A549 (cell line): ENCODE results near the gene FNIP1. TPM values are rescaled to one million over a fixed set of nuclear protein-coding genes. Genes with fewer than 3 reads are reported as not detected.
"Not testable (repeated sequence)": the region's sequence is repeated elsewhere in the genome, so short reads cannot be mapped to it uniquely, and the experiment has no call there.

Experiments used
- ATAC-seq, 2 experiments: fragments of 200-7000 bp in 1 of 2; fragments of >200 bp in 1 of 2; cut with Nextera tagmentation in 1 of 2; cut with Tn5 transposase in 1 of 2; 3 replicates each; pipeline versions ENCODE4 v1.8.0 to v1.9.1; 2018 to 2020; ENCODE audit warnings: mild to moderate bottlenecking in 1 of 2, moderate library complexity in 1 of 2
- CTCF ChIA-PET: fragments of 300-600 bp; sonication (Branson Sonifier 250); formaldehyde crosslinking; extraction: SDS; loops from one replicate; lab custom pipeline; 2021; ENCODE audit warnings: antibody characterized with exemption, inconsistent platforms; lab: Yijun Ruan, JAX
- POLR2A ChIA-PET: fragments of 350-600 bp; formaldehyde crosslinking; extraction: SDS; loops from one replicate; lab custom pipeline; 2021; ENCODE audit warnings: antibody characterized with exemption, inconsistent platforms; lab: Yijun Ruan, JAX
- DNase-seq, 2 experiments: peaks; one replicate each; pipeline versions ENCODE4 v3.0.0 to v3.0.0-alpha.2; 2011 to 2016; ENCODE audit warnings: low read depth in 1 of 2, low spot score in 1 of 2
- FAIRE-seq: peaks from 2 replicates; lab custom pipeline; 2011; peaks lifted over from hg19 to GRCh38; lab: Jason Lieb, UNC
- H3K27ac ChIP-seq, 2 experiments: fragments of >200 bp; sonication (Bioruptor Twin); formaldehyde crosslinking; 3 replicates each; pipeline ENCODE4 v1.5.1; 2016 to 2017
- H3K4me1 ChIP-seq: fragments of >200 bp; sonication (Bioruptor Twin); formaldehyde crosslinking; 3 replicates; pipeline ENCODE4 v1.6.1; 2016
- H3K4me2 ChIP-seq: fragments of >200 bp; sonication (Bioruptor Twin); formaldehyde crosslinking; 3 replicates; pipeline ENCODE4 v1.6.1; 2016
- H3K4me3 ChIP-seq: fragments of >200 bp; sonication (Bioruptor Twin); formaldehyde crosslinking; 3 replicates; pipeline ENCODE4 v1.5.1; 2016
- H3K9me3 ChIP-seq: fragments of >200 bp; sonication (Bioruptor Twin); formaldehyde crosslinking; 3 replicates; pipeline ENCODE4 v1.6.1; 2016
- BCL3 ChIP-seq: fragments of >200 bp; sonication (Bioruptor Twin); formaldehyde crosslinking; IDR thresholded peaks from 3 replicates; pipeline ENCODE4 v1.6.1; 2016
- CBX8 ChIP-seq: fragments of 200-600 bp; sonication (generic); IDR thresholded peaks from 2 replicates; pipeline ENCODE4 v1.6.1; 2016
- CEBPB ChIP-seq, 2 experiments: fragments of >200 bp in 1 of 2; sonication (Bioruptor Twin) in 1 of 2; formaldehyde crosslinking in 1 of 2; IDR thresholded peaks; 2 replicates each; pipeline ENCODE4 v1.6.1; 2012 to 2016
- CHD4 ChIP-seq: fragments of 200-600 bp; sonication (generic); IDR thresholded peaks from 2 replicates; pipeline ENCODE4 v1.6.1; 2016; ENCODE audit warnings: antibody characterized with exemption, mild to moderate bottlenecking, borderline replicate concordance
- CTCF ChIP-seq: fragments of >200 bp; sonication (Bioruptor Twin); formaldehyde crosslinking; IDR thresholded peaks from 3 replicates; pipeline ENCODE4 v1.5.1; 2016
- E2F6 ChIP-seq: IDR thresholded peaks from 2 replicates; pipeline ENCODE4 v1.6.1; 2012; ENCODE audit warnings: low read depth, borderline replicate concordance
- EHF ChIP-seq: fragments of 250-450 bp; sonication (Bioruptor Pico); IDR thresholded peaks from 2 replicates; pipeline ENCODE4 v1.5.0; 2020; ENCODE audit warnings: mild to moderate bottlenecking
- EP300 ChIP-seq, 2 experiments: fragments of >200 bp; sonication (Bioruptor Twin); formaldehyde crosslinking; IDR thresholded peaks; 2 replicates in 1 of 2; 3 replicates in 1 of 2; pipeline ENCODE4 v1.6.1; 2016 to 2017
- FOSB ChIP-seq: fragments of 250-450 bp; sonication (Bioruptor Pico); IDR thresholded peaks from 2 replicates; pipeline ENCODE4 v1.5.0; 2020; ENCODE audit warnings: mild to moderate bottlenecking, moderate library complexity
- GATA3 ChIP-seq: IDR thresholded peaks from 2 replicates; pipeline ENCODE4 v1.6.1; 2012; ENCODE audit warnings: borderline replicate concordance
- HDAC2 ChIP-seq: fragments of 200-600 bp; sonication (generic); IDR thresholded peaks from 2 replicates; pipeline ENCODE4 v1.6.1; 2016
- HEYL ChIP-seq: fragments of 250-450 bp; sonication (Bioruptor Pico); IDR thresholded peaks from 2 replicates; pipeline ENCODE4 v1.8.0; 2021; ENCODE audit warnings: mild to moderate bottlenecking, moderate library complexity
- HMGXB4 ChIP-seq: fragments of 250-450 bp; sonication (Bioruptor Pico); IDR thresholded peaks from 2 replicates; pipeline ENCODE4 v1.5.0; 2021; ENCODE audit warnings: mild to moderate bottlenecking, moderate library complexity, borderline replicate concordance
- HOXA7 ChIP-seq: fragments of 250-450 bp; sonication (Bioruptor Pico); IDR thresholded peaks from 2 replicates; pipeline ENCODE4 v1.5.0; 2020; ENCODE audit warnings: mild to moderate bottlenecking, moderate library complexity
- HOXB13 ChIP-seq: fragments of 250-450 bp; sonication (Bioruptor Pico); IDR thresholded peaks from 2 replicates; pipeline ENCODE4 v1.5.0; 2020; ENCODE audit warnings: low read depth, mild to moderate bottlenecking, moderate library complexity
- KDM5A ChIP-seq: fragments of 200-600 bp; sonication (generic); IDR thresholded peaks from 2 replicates; pipeline ENCODE4 v1.6.1; 2016; ENCODE audit warnings: antibody characterized with exemption, mild to moderate bottlenecking
- MAFK ChIP-seq: fragments of 450-650 bp; IDR thresholded peaks from 2 replicates; pipeline ENCODE4 v1.6.1; 2014; ENCODE audit not compliant: partially characterized antibody
- MAZ ChIP-seq: fragments of 150-350 bp; IDR thresholded peaks from 2 replicates; pipeline ENCODE4 v1.6.1; 2014; ENCODE audit warnings: antibody characterized with exemption, low read depth, low read length, borderline replicate concordance
- MYC ChIP-seq: IDR thresholded peaks from 2 replicates; pipeline ENCODE4 v1.6.1; 2012; ENCODE audit warnings: mild to moderate bottlenecking, inconsistent platforms, low read length, improper control_type of control experiment, borderline replicate concordance
- NFE2L2 ChIP-seq: fragments of 150-350 bp; conservative IDR thresholded peaks from 2 replicates; pipeline ENCODE4 v1.6.1; 2014; ENCODE audit warnings: low read length
- PHF8 ChIP-seq: fragments of 200-600 bp; sonication (generic); IDR thresholded peaks from 2 replicates; pipeline ENCODE4 v1.6.1; 2016; ENCODE audit warnings: low read depth, mild to moderate bottlenecking, antibody characterized with exemption, moderate library complexity, borderline replicate concordance
- POLR2A ChIP-seq: IDR thresholded peaks from 2 replicates; pipeline ENCODE4 v1.6.1; 2012; ENCODE audit warnings: mild to moderate bottlenecking, low read length
- POLR2AphosphoS2 ChIP-seq: conservative IDR thresholded peaks from 2 replicates; pipeline ENCODE4 v1.6.1; 2012; ENCODE audit warnings: low read length, improper control_type of control experiment, inconsistent platforms
- RFX5 ChIP-seq: fragments of 450-650 bp; IDR thresholded peaks from 2 replicates; pipeline ENCODE4 v1.7.1; 2014; ENCODE audit warnings: antibody characterized with exemption, mild to moderate bottlenecking, moderate library complexity
- SREBF2 ChIP-seq: fragments of 450-650 bp; IDR thresholded peaks from 2 replicates; pipeline ENCODE4 v1.6.1; 2014; ENCODE audit warnings: mild to moderate bottlenecking, moderate library complexity
- TFCP2L1 ChIP-seq: fragments of 250-450 bp; sonication (Bioruptor Pico); IDR thresholded peaks from 2 replicates; pipeline ENCODE4 v1.5.0; 2021; ENCODE audit warnings: mild to moderate bottlenecking
- TP53 ChIP-seq: fragments of 250-450 bp; sonication (Bioruptor Pico); IDR thresholded peaks from 2 replicates; pipeline ENCODE4 v1.5.0; 2021; ENCODE audit warnings: mild to moderate bottlenecking, moderate library complexity
- ZNF302 ChIP-seq: fragments of 250-450 bp; sonication (Bioruptor Pico); IDR thresholded peaks from 2 replicates; pipeline ENCODE4 v1.9.0; 2021; ENCODE audit warnings: inconsistent platforms, mild to moderate bottlenecking, moderate library complexity
- WGBS: methylation state at CpG from one replicate; pipeline ENCODE4 v1.1.6; 2017; ENCODE audit errors: missing lambda C conversion rate; 5-methylcytosine and 5-hydroxymethylcytosine counted together
- polyA plus RNA-seq, 4 experiments: library from polyadenylated mRNA; depleted of rRNA in 3 of 4; stranded (reverse); fragments of >200 nt; fragmentation: RNase III in 1 of 4; extraction: RNeasy Plus Mini Kit Qiagen cat#74134 plus additional on column Dnase treatment in 1 of 4; gene quantifications; 2 replicates in 3 of 4; 3 replicates in 1 of 4; pipeline ENCODE4 v1.2.3, GENCODE V29; 2011 to 2017

The FNIP1 gene
- polyA plus RNA-seq, 2 of the 4 experiments (the other 2 are of a cell fraction), result 7.5 to 9.6 TPM

- no peak overlapping the region for H3K4me2 ChIP-seq
- 91% methylated on average over 2 of the region's 2 CpGs for WGBS
- FAIRE-seq, result no peak
- no peak for ATAC-seq
- POLR2A ChIA-PET, result no interaction called here
- no peak overlapping the region for H3K27ac ChIP-seq
- no peak overlapping the region for H3K4me3 ChIP-seq
- H3K9me3 ChIP-seq, result no peaks in the 10 kb centered on the region
- TF ChIP-seq FOSB (CRISPR knock-in tag) (no peak), SREBF2 (no peak), CHD4 (no peak), GATA3 (no peak), POLR2A (no peak), MYC (no peak), ZNF302 (CRISPR knock-in tag) (no peak), TP53 (CRISPR knock-in tag) (no peak), CBX8 (no peak), MAFK (no peak), TFCP2L1 (CRISPR knock-in tag) (no peak), POLR2AphosphoS2 (no peak), RFX5 (no peak), NFE2L2 (no peak), HMGXB4 (CRISPR knock-in tag) (no peak)
- CTCF ChIA-PET, result no interaction called here
- no peaks in the 10 kb centered on the region for H3K4me1 ChIP-seq
- no peak for DNase-seq
Observed at GRCh38 chr5:131622633-131623032, 174.2 kb downstream of the FNIP1 start.

- CTCF ChIA-PET, H3K4me3 ChIP-seq, H3K4me2 ChIP-seq, FAIRE-seq, DNase-seq, H3K27ac ChIP-seq, ATAC-seq, H3K9me3 ChIP-seq, POLR2A ChIA-PET, H3K4me1 ChIP-seq: not testable (repeated sequence)
- WGBS, result 97% methylated on average over 2 of the region's 2 CpGs
Observed at GRCh38 chr5:131621164-131621563, 175.7 kb downstream of the FNIP1 start.

- H3K4me1 ChIP-seq, result peaks cover 3% of the 10 kb centered on the region; the same call in 1 of the 3 replicates
- TF ChIP-seq ZNF302 (CRISPR knock-in tag) (no peak), HOXA7 (CRISPR knock-in tag) (no peak), EHF (CRISPR knock-in tag) (no peak), MAZ (no peak), HOXB13 (CRISPR knock-in tag) (no peak), KDM5A (no peak)
- 82% methylated on average over 8 of the region's 8 CpGs for WGBS
- no peak overlapping the region for H3K4me3 ChIP-seq
- POLR2A ChIA-PET, result no interaction called here
- ATAC-seq, result no peak
- no peak overlapping the region for H3K4me2 ChIP-seq
- no peak for FAIRE-seq
- DNase-seq, result no peak
- H3K9me3 ChIP-seq, result no peaks in the 10 kb centered on the region
- no peak overlapping the region for H3K27ac ChIP-seq
- CTCF ChIA-PET, result interaction anchor here (1.0 to 4.2 kb wide), 2 partner anchors 12 to 29 kb away, joined by 3 to 18 read pairs; no protein-coding TSS in a partner anchor
Observed at GRCh38 chr5:131619102-131619501, 177.7 kb downstream of the FNIP1 start.

- ATAC-seq, result no peak
- CTCF ChIA-PET, result interaction anchor here (0.5 to 4.2 kb wide), 3 partner anchors 28 to 96 kb away, joined by 3 to 18 read pairs (median 3); no protein-coding TSS in a partner anchor
- TF ChIP-seq NFE2L2, result no peak
- no peak for TF ChIP-seq PHF8
- TF ChIP-seq HEYL, result no peak
- TF ChIP-seq EP300 (IDR thresholded peaks at IDR 0.05), result no peak
- no peak for TF ChIP-seq HOXB13 (CRISPR knock-in tag)
- TF ChIP-seq CEBPB (IDR thresholded peaks at IDR 0.05), result no peak
- TF ChIP-seq HDAC2, result no peak
- TF ChIP-seq BCL3, result no peak
- no peak for TF ChIP-seq E2F6
- no peak for TF ChIP-seq CTCF
Observed at GRCh38 chr5:131617140-131617822, 179.5 kb downstream of the FNIP1 start.

More at GRCh38 chr5:131617140-131617822, 179.5 kb downstream of the FNIP1 start:
- Histone ChIP-seq H3K27ac (no peak overlapping the region), H3K9me3 (no peaks in the 10 kb centered on the region), H3K4me3 (no peak overlapping the region), H3K4me1 (peaks cover 3% of the 10 kb centered on the region; the same call in 1 of the 3 replicates), H3K4me2 (no peak overlapping the region)
- no peak for FAIRE-seq
- WGBS, result 80% methylated on average over 11 of the region's 11 CpGs
- DNase-seq, result no peak
- POLR2A ChIA-PET, result no interaction called here
